Measurements from ENCODE around the gene LMNTD1.
"Not testable (repeated sequence)": the region's sequence is repeated elsewhere in the genome, so short reads cannot be mapped to it uniquely, and the experiment has no call there.

Gene LMNTD1

DNA sequence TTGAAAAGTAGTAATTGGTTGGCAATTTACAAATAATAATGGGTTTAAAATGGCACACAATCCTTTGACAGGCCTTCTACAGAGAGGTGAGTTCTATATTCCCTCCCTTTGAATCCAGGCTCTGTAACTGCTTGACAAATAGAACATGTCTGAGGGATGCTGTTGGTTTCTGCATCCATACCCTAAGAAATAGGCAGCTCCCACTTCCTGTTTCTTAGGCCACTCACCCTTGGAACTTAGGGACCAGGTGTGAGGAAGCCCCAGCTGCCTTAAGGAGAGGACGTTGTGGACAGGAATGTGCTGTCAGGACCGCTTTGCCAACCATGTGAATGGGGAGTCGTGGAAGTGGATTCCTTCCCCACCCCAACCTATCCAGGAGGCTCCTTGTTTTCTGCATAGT is 59.4 kb downstream of the LMNTD1 start:
- no peak for ATAC-seq
- TF ChIP-seq, protein P1, sequence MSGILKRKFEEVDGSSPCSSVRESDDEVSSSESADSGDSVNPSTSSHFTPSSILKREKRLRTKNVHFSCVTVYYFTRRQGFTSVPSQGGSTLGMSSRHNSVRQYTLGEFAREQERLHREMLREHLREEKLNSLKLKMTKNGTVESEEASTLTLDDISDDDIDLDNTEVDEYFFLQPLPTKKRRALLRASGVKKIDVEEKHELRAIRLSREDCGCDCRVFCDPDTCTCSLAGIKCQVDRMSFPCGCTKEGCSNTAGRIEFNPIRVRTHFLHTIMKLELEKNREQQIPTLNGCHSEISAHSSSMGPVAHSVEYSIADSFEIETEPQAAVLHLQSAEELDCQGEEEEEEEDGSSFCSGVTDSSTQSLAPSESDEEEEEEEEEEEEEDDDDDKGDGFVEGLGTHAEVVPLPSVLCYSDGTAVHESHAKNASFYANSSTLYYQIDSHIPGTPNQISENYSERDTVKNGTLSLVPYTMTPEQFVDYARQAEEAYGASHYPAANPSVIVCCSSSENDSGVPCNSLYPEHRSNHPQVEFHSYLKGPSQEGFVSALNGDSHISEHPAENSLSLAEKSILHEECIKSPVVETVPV (CRISPR knock-in tag; IDR thresholded peaks at IDR 0.05), result no peak
- no peak for TF ChIP-seq TCF4 (CRISPR knock-in tag; IDR thresholded peaks at IDR 0.05; ENCODE audit: borderline replicate concordance)
- TF ChIP-seq, protein P2, sequence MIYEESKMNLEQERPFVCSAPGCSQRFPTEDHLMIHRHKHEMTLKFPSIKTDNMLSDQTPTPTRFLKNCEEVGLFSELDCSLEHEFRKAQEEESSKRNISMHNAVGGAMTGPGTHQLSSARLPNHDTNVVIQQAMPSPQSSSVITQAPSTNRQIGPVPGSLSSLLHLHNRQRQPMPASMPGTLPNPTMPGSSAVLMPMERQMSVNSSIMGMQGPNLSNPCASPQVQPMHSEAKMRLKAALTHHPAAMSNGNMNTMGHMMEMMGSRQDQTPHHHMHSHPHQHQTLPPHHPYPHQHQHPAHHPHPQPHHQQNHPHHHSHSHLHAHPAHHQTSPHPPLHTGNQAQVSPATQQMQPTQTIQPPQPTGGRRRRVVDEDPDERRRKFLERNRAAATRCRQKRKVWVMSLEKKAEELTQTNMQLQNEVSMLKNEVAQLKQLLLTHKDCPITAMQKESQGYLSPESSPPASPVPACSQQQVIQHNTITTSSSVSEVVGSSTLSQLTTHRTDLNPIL (CRISPR knock-in tag; IDR thresholded peaks at IDR 0.05; ENCODE audit: low read depth), result no peak
- no peak for TF ChIP-seq ZNF8 (CRISPR knock-in tag; IDR thresholded peaks at IDR 0.05)
- TF ChIP-seq, protein P3, sequence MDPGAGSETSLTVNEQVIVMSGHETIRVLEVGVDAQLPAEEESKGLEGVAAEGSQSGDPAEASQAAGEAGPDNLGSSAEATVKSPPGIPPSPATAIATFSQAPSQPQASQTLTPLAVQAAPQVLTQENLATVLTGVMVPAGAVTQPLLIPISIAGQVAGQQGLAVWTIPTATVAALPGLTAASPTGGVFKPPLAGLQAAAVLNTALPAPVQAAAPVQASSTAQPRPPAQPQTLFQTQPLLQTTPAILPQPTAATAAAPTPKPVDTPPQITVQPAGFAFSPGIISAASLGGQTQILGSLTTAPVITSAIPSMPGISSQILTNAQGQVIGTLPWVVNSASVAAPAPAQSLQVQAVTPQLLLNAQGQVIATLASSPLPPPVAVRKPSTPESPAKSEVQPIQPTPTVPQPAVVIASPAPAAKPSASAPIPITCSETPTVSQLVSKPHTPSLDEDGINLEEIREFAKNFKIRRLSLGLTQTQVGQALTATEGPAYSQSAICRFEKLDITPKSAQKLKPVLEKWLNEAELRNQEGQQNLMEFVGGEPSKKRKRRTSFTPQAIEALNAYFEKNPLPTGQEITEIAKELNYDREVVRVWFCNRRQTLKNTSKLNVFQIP (CRISPR knock-in tag; IDR thresholded peaks at IDR 0.05; ENCODE audit: borderline replicate concordance, low read depth), result no peak
- no peak for TF ChIP-seq ZNF565 (CRISPR knock-in tag; conservative IDR thresholded peaks at IDR 0.05; ENCODE audit: low read depth)
- TF ChIP-seq TOX (CRISPR knock-in tag; IDR thresholded peaks at IDR 0.05; ENCODE audit: borderline replicate concordance), result no peak
- TF ChIP-seq ZC3H10 (CRISPR knock-in tag; IDR thresholded peaks at IDR 0.05), result no peak
- TF ChIP-seq BACH2 (CRISPR knock-in tag; IDR thresholded peaks at IDR 0.05; ENCODE audit: borderline replicate concordance), result no peak
- no peak for TF ChIP-seq SNAI2 (CRISPR knock-in tag; IDR thresholded peaks at IDR 0.05)

DNA sequence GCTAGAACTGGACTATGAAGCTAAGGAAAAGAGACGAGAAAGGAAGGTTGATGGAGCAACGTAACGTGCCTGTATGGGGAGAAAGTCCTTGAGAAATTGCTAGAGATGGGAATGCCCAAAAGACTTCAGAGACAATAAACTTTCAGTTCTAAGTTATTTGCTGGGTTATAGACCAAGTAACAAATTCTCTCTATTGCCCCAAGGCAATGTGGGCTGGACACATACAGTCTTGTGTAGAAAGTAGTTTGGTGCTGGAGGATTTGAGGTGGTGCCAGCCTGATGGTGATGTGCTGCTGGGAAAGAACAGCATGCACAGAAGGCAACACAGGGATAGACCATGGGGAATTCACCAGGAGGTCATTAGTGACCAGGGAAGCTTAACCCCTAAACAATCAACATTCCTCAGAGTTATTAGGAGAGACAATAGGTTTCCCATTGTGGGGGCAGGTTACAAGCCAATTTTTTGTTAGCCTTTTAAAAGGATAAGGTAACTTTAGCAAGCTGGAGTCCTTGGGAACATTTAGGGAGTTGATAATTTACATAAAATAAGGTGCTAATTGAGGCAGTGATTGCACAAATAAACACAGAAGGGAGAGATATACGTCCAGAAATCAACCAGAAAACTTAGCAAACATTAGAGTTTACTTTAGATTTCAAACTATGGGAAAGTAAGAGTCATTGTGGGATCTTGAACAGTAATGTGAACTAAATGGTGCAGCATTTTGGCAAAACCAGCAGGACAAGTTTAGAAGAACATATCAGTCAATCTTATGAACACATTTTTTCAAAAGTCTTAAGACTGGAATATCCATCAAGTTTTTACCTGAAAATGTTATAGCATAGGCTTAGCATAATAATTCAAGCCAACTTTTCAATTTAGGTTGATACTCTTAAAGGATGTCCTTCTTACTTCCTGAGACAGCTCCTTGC is 61.4 kb downstream of the LMNTD1 start:
- no peak for ATAC-seq
- TF ChIP-seq ISL1 (CRISPR knock-in tag; IDR thresholded peaks at IDR 0.05), result no peak
- no peak for TF ChIP-seq ESRRG (CRISPR knock-in tag; IDR thresholded peaks at IDR 0.05)
- TF ChIP-seq, protein P3 (CRISPR knock-in tag; IDR thresholded peaks at IDR 0.05; ENCODE audit: borderline replicate concordance, low read depth), result no peak
- no peak for TF ChIP-seq ZFP3 (CRISPR knock-in tag; IDR thresholded peaks at IDR 0.05)
- TF ChIP-seq, protein P4, sequence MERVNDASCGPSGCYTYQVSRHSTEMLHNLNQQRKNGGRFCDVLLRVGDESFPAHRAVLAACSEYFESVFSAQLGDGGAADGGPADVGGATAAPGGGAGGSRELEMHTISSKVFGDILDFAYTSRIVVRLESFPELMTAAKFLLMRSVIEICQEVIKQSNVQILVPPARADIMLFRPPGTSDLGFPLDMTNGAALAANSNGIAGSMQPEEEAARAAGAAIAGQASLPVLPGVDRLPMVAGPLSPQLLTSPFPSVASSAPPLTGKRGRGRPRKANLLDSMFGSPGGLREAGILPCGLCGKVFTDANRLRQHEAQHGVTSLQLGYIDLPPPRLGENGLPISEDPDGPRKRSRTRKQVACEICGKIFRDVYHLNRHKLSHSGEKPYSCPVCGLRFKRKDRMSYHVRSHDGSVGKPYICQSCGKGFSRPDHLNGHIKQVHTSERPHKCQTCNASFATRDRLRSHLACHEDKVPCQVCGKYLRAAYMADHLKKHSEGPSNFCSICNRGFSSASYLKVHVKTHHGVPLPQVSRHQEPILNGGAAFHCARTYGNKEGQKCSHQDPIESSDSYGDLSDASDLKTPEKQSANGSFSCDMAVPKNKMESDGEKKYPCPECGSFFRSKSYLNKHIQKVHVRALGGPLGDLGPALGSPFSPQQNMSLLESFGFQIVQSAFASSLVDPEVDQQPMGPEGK (CRISPR knock-in tag; IDR thresholded peaks at IDR 0.05; ENCODE audit: borderline replicate concordance), result no peak
- TF ChIP-seq ZNF70 (CRISPR knock-in tag; IDR thresholded peaks at IDR 0.05), result no peak
- TF ChIP-seq ZFP30 (CRISPR knock-in tag; IDR thresholded peaks at IDR 0.05), result no peak

DNA sequence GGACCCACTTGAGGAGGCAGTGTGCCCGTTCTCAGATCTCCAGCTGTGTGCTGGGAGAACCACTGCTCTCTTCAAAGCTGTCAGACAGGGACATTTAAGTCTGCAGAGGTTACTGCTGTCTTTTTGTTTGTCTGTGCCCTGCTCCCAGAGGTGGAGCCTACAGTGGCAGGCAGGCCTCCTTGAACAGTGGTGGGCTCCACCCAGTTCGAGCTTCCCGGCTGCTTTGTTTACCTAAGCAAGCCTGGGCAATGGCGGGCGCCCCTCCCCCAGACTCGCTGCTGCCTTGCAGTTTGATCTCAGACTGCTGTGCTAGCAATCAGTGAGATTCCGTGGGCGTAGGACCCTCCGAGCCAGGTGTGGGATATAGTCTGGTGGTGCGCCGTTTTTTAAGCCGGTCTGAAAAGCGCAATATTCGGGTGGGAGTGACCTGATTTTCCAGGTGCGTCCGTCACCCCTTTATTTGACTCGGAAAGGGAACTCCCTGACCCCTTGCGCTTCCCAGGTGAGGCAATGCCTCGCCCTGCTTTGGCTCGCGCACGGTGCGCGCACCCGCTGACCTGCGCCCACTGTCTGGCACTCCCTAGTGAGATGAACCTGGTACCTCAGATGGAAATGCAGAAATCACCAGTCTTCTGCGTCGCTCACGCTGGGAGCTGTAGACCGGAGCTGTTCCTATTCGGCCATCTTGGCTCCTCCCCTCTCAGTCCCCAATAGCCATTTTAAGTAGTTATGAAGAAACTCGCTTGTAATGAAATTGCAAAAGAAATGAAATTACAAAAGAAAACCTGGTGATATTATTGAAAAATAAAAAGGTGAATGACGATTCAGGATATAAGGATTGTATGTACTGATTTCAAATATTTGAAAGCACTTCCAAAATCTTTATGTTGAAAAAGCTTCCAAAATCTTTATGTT is 63.9 kb downstream of the LMNTD1 start:
- not testable (repeated sequence) for ATAC-seq

DNA sequence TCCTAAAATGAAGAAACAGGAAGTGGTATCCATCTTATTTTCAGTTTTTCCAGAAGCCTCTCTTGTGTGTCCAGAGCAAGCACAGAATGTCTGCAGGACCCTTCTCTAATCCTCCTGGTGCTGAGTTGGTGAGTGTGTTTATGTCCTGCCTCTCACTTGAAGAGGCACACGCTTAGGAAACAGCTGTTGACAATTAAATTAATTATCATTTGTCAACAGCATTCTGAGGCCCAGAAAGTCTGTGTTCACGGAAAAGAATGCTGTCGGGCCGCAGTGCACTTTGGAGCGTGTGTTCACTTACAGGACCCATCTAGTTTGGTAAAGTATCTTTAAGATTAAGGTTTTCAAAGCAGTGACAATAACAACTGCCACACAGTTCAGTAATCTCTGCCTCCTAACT is 70.5 kb downstream of the LMNTD1 start:
- ATAC-seq, result no peak
- TF ChIP-seq TOX (CRISPR knock-in tag; IDR thresholded peaks at IDR 0.05; ENCODE audit: borderline replicate concordance), result no peak
- TF ChIP-seq, protein P5, sequence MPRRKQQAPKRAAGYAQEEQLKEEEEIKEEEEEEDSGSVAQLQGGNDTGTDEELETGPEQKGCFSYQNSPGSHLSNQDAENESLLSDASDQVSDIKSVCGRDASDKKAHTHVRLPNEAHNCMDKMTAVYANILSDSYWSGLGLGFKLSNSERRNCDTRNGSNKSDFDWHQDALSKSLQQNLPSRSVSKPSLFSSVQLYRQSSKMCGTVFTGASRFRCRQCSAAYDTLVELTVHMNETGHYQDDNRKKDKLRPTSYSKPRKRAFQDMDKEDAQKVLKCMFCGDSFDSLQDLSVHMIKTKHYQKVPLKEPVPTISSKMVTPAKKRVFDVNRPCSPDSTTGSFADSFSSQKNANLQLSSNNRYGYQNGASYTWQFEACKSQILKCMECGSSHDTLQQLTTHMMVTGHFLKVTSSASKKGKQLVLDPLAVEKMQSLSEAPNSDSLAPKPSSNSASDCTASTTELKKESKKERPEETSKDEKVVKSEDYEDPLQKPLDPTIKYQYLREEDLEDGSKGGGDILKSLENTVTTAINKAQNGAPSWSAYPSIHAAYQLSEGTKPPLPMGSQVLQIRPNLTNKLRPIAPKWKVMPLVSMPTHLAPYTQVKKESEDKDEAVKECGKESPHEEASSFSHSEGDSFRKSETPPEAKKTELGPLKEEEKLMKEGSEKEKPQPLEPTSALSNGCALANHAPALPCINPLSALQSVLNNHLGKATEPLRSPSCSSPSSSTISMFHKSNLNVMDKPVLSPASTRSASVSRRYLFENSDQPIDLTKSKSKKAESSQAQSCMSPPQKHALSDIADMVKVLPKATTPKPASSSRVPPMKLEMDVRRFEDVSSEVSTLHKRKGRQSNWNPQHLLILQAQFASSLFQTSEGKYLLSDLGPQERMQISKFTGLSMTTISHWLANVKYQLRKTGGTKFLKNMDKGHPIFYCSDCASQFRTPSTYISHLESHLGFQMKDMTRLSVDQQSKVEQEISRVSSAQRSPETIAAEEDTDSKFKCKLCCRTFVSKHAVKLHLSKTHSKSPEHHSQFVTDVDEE (CRISPR knock-in tag; IDR thresholded peaks at IDR 0.05), result no peak
- TF ChIP-seq OSR1 (CRISPR knock-in tag; IDR thresholded peaks at IDR 0.05), result no peak
- no peak for TF ChIP-seq ESRRG (CRISPR knock-in tag; IDR thresholded peaks at IDR 0.05)
- TF ChIP-seq ZFP30 (CRISPR knock-in tag; IDR thresholded peaks at IDR 0.05), result no peak
- TF ChIP-seq, protein P3 (CRISPR knock-in tag; IDR thresholded peaks at IDR 0.05; ENCODE audit: borderline replicate concordance, low read depth), result no peak
- TF ChIP-seq ZNF565 (CRISPR knock-in tag; conservative IDR thresholded peaks at IDR 0.05; ENCODE audit: low read depth), result no peak
- TF ChIP-seq ZC3H10 (CRISPR knock-in tag; IDR thresholded peaks at IDR 0.05), result no peak
- TF ChIP-seq RARB (CRISPR knock-in tag; IDR thresholded peaks at IDR 0.05), result no peak
- TF ChIP-seq ARNTL (CRISPR knock-in tag; IDR thresholded peaks at IDR 0.05; ENCODE audit: borderline replicate concordance, low read depth), result no peak
- no peak for TF ChIP-seq ZNF8 (CRISPR knock-in tag; IDR thresholded peaks at IDR 0.05)
- no peak for TF ChIP-seq BACH2 (CRISPR knock-in tag; IDR thresholded peaks at IDR 0.05; ENCODE audit: borderline replicate concordance)
